Measurements from ENCODE around the gene ALPP.

Gene ALPP

GRCh38 chr2:232431705-232432590 is 53.4 kb downstream of the ALPP start:
- no peak for DNase-seq
